Stomach (tissue), 4 donors: Measurements from ENCODE around the gene WDR53.

Experiments used
- POLR2A ChIP-seq, 4 donors: fragments of 450-650 bp; IDR thresholded peaks; one replicate each; pipeline ENCODE4 v1.6.1; 2016; ENCODE audit warnings: antibody characterized with exemption in 4 of 4, control low read depth in 2 of 4, mild to moderate bottlenecking in 1 of 4, moderate library complexity in 1 of 4
- POLR2AphosphoS5 ChIP-seq, 3 donors: sonication (generic); formaldehyde crosslinking; IDR thresholded peaks; one replicate each; pipeline ENCODE4 v1.6.1; 2016; ENCODE audit warnings: antibody characterized with exemption in 3 of 3
- TF ChIP-seq, protein P1 (sequence below), 7 experiments: fragments of 450-650 bp in 4 of 7; fragments of 200-600 bp in 3 of 7; sonication (generic) in 3 of 7; IDR thresholded peaks; one replicate each; pipeline ENCODE4 v1.5.1; 2016 to 2019; ENCODE audit warnings: antibody characterized with exemption in 7 of 7, control low read depth in 2 of 7, mild to moderate bottlenecking in 1 of 7

DNA sequence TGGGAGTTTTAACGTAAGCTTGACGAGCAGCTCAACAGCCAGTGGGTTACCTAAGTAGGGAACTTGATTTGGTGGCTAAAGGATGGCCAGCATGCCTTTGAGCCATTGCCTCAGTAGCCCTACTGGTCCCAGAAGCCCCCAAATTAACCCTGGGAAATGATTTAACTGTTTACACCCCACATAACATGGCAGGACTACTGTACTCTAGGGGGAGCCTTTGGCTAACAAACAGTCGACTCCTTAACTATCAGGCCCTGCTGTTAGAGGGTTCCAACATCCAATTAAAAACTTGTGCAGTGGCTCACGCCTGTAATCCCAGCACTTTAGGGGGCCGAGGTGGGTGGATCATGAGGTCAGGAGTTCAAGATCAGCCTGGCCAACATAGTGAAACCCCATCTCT is 43.8 kb downstream of the WDR53 start:
- TF ChIP-seq, protein P1, sequence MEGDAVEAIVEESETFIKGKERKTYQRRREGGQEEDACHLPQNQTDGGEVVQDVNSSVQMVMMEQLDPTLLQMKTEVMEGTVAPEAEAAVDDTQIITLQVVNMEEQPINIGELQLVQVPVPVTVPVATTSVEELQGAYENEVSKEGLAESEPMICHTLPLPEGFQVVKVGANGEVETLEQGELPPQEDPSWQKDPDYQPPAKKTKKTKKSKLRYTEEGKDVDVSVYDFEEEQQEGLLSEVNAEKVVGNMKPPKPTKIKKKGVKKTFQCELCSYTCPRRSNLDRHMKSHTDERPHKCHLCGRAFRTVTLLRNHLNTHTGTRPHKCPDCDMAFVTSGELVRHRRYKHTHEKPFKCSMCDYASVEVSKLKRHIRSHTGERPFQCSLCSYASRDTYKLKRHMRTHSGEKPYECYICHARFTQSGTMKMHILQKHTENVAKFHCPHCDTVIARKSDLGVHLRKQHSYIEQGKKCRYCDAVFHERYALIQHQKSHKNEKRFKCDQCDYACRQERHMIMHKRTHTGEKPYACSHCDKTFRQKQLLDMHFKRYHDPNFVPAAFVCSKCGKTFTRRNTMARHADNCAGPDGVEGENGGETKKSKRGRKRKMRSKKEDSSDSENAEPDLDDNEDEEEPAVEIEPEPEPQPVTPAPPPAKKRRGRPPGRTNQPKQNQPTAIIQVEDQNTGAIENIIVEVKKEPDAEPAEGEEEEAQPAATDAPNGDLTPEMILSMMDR (IDR thresholded peaks at IDR 0.05), result no peak
- TF ChIP-seq POLR2A (IDR thresholded peaks at IDR 0.05), result no peak
- no peak for TF ChIP-seq POLR2AphosphoS5 (IDR thresholded peaks at IDR 0.05)
